ENCODE data around the gene CEACAM6.

- TF ChIP-seq, protein P1, sequence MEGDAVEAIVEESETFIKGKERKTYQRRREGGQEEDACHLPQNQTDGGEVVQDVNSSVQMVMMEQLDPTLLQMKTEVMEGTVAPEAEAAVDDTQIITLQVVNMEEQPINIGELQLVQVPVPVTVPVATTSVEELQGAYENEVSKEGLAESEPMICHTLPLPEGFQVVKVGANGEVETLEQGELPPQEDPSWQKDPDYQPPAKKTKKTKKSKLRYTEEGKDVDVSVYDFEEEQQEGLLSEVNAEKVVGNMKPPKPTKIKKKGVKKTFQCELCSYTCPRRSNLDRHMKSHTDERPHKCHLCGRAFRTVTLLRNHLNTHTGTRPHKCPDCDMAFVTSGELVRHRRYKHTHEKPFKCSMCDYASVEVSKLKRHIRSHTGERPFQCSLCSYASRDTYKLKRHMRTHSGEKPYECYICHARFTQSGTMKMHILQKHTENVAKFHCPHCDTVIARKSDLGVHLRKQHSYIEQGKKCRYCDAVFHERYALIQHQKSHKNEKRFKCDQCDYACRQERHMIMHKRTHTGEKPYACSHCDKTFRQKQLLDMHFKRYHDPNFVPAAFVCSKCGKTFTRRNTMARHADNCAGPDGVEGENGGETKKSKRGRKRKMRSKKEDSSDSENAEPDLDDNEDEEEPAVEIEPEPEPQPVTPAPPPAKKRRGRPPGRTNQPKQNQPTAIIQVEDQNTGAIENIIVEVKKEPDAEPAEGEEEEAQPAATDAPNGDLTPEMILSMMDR (IDR thresholded peaks at IDR 0.05): no peak
- TF ChIP-seq POLR2A (IDR thresholded peaks at IDR 0.05) (no peak), POLR2AphosphoS5 (IDR thresholded peaks at IDR 0.05) (no peak)
These were observed 16.1 kb downstream of the CEACAM6 start for GRCh38 chr19:41771410-41771809.
